Heart left ventricle (tissue), 13 donors: ENCODE data around the gene C19orf44.
A peak's percentile ranks its signal among the peaks of the same experiment; 100 is the strongest.

ENCODE experiments used
- POLR2A ChIP-seq, 2 donors: fragments of 450-650 bp; IDR thresholded peaks; one replicate each; pipeline ENCODE4 v1.6.1; 2017; ENCODE audit warnings: antibody characterized with exemption in 2 of 2, mild to moderate bottlenecking in 2 of 2, moderate library complexity in 2 of 2
- TF ChIP-seq, protein P1 (sequence below), 12 donors: fragments of 200-600 bp; sonication (generic) in 4 of 12; IDR thresholded peaks; one replicate each; pipeline versions ENCODE4 v1.5.0 to v1.8.0; 2018 to 2022; ENCODE audit warnings: antibody characterized with exemption in 12 of 12, mild to moderate bottlenecking in 5 of 12
- donor health status: ischemic (EF 13 %, LVEDD 7.1; RV severe dilation, severe dysfunction).
- donor health status: DM: no; HTN: yes; CAD: no.
- donor health status: DM: no; HTN: no; CAD: no.
- donor health status: ischemic (EF 25% LVEDD 6.9; RV normal size, moderate dysfunction).
- donor health status: ischemic (EF 25% LVEDD 5.7; RV mildly dilated, moderate dysfunction).
- donor health status: ischemic (EF 35%, LVEDD 5.7; RV mildly dilated, moderate dysfunction).
- donor health status: nonischemic (EF 11% LVEDD 7.7; RV severe dilation, severe dysfunction).
- donor health status: DM: yes; HTN: yes; CAD: no.
- donor health status: PGD.
- donor health status: ischemic (EF 29% LVEDD 5.4; RV normal size, mild dysfunction).
- donor health status: nonischemic (EF 23%, LVEDD 6.1; RV moderate dilation, normal function).

DNA sequence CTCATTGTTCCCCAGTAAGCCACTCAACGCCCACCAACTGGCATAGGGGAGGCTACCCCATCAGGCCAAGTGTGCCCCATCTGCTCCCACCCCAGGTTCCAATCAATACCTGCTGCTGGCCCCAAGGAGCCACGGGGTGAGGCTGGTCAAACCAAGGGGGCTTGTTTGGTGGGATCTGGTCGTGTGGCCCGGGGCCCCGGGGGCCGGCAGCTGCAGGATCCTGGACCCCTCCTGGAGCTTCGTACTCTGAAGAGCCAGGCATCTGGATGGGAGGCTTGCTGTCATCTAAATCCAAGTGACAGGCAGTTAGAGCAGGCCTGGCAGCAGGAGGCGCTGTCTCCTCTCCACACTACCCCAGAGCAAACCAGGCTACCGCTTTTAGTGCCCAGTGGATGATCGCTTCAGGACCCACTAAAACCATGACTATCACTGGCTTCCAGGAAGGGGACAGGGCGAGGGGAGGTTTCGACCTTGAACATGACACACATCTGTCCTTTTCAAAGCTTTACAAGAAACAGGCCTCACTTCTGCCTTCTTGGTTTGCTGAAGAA is 31.9 kb downstream of the C19orf44 start:
- no peak for TF ChIP-seq POLR2A (IDR thresholded peaks at IDR 0.05)
- TF ChIP-seq, protein P1, sequence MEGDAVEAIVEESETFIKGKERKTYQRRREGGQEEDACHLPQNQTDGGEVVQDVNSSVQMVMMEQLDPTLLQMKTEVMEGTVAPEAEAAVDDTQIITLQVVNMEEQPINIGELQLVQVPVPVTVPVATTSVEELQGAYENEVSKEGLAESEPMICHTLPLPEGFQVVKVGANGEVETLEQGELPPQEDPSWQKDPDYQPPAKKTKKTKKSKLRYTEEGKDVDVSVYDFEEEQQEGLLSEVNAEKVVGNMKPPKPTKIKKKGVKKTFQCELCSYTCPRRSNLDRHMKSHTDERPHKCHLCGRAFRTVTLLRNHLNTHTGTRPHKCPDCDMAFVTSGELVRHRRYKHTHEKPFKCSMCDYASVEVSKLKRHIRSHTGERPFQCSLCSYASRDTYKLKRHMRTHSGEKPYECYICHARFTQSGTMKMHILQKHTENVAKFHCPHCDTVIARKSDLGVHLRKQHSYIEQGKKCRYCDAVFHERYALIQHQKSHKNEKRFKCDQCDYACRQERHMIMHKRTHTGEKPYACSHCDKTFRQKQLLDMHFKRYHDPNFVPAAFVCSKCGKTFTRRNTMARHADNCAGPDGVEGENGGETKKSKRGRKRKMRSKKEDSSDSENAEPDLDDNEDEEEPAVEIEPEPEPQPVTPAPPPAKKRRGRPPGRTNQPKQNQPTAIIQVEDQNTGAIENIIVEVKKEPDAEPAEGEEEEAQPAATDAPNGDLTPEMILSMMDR (IDR thresholded peaks at IDR 0.05) = peak in 5 of 12 donors; percentile 14 to 27 (median 23)
